Endodermal cell (in vitro differentiated cells): ENCODE data around the gene CDH13. TPM values are rescaled to one million over a fixed set of nuclear protein-coding genes. Genes with fewer than 3 reads are reported as not detected.

ENCODE experiments used
- DNase-seq: peaks from one replicate; pipeline ENCODE4 v3.0.0-alpha.2; 2017
- H3K27ac ChIP-seq: 2 replicates; pipeline ENCODE4 v1.5.1; 2013; ENCODE audit warnings: mild to moderate bottlenecking, low read depth, low read length, moderate library complexity
- H3K27me3 ChIP-seq: 2 replicates; pipeline ENCODE4 v1.6.1; 2013; ENCODE audit warnings: mild to moderate bottlenecking, low read length, moderate library complexity; ENCODE audit not compliant: insufficient read depth, control insufficient read depth, poor library complexity, severe bottlenecking
- H3K36me3 ChIP-seq: 2 replicates; pipeline ENCODE4 v1.7.0; 2013; ENCODE audit warnings: mild to moderate bottlenecking, low read length, moderate library complexity; ENCODE audit not compliant: control insufficient read depth, insufficient read depth
- H3K4me1 ChIP-seq: one replicate; pipeline ENCODE4 v1.7.0; 2013; ENCODE audit warnings: low read length; ENCODE audit not compliant: control insufficient read depth, insufficient read depth
- H3K4me3 ChIP-seq: 2 replicates; pipeline ENCODE4 v1.5.1; 2013; ENCODE audit warnings: mild to moderate bottlenecking, low read length, moderate library complexity
- H3K9ac ChIP-seq: 2 replicates; pipeline ENCODE4 v1.6.1; 2013; ENCODE audit warnings: mild to moderate bottlenecking, low read length, moderate library complexity; ENCODE audit not compliant: poor library complexity, severe bottlenecking; ENCODE audit errors: extremely low read depth
- H3K9me3 ChIP-seq: 2 replicates; pipeline ENCODE4 v1.6.1; 2013; ENCODE audit warnings: mild to moderate bottlenecking, low read length, moderate library complexity; ENCODE audit not compliant: control insufficient read depth
- H3K27ac Mint-ChIP-seq: 2 replicates; pipeline ENCODE4 v1.8.0; 2020; ENCODE audit warnings: mixed read lengths
- H3K27me3 Mint-ChIP-seq: 2 replicates; pipeline ENCODE4 v1.8.0; 2021; ENCODE audit warnings: mild to moderate bottlenecking, mixed read lengths; ENCODE audit not compliant: insufficient read depth
- H3K36me3 Mint-ChIP-seq: 2 replicates; pipeline ENCODE4 v1.8.0; 2020; ENCODE audit warnings: low read depth, mixed read lengths
- H3K4me1 Mint-ChIP-seq: 2 replicates; pipeline ENCODE4 v1.8.0; 2020; ENCODE audit warnings: mixed read lengths
- H3K4me3 Mint-ChIP-seq: 2 replicates; pipeline ENCODE4 v1.8.0; 2020; ENCODE audit warnings: mild to moderate bottlenecking, moderate library complexity, mixed read lengths
- H3K9me3 Mint-ChIP-seq: 2 replicates; pipeline ENCODE4 v1.8.0; 2020; ENCODE audit warnings: mild to moderate bottlenecking, mixed read lengths
- WGBS, 2 experiments: methylation state at CpG; one replicate each; pipeline versions ENCODE4 v1.1.5 to v1.1.7; 2013; ENCODE audit warnings: missing lambda C conversion rate in 2 of 2, mixed read lengths in 1 of 2; ENCODE audit not compliant: insufficient coverage in 1 of 2, insufficient read length in 1 of 2; 5-methylcytosine and 5-hydroxymethylcytosine counted together
- total RNA-seq, 2 donors: library from RNA; stranded (reverse); fragmentation: NEBNext Ultra II Directional in 1 of 2; extraction: Animal tissue kit (Norgen Biotek cat#: 25700) in 1 of 2; gene quantifications; 2 replicates in 1 of 2; 3 replicates in 1 of 2; pipeline ENCODE4 v1.2.1, GENCODE V29; 2021
- TF ChIP-seq, protein P1 (sequence below): fragments of 200-600 bp; sonication (generic); conservative IDR thresholded peaks from 2 replicates; pipeline ENCODE4 v1.5.0; 2021; ENCODE audit warnings: antibody characterized with exemption, mild to moderate bottlenecking

Gene CDH13
- total RNA-seq, 2 donors from 2014 or later = 0.86 to 1.8 TPM

DNA sequence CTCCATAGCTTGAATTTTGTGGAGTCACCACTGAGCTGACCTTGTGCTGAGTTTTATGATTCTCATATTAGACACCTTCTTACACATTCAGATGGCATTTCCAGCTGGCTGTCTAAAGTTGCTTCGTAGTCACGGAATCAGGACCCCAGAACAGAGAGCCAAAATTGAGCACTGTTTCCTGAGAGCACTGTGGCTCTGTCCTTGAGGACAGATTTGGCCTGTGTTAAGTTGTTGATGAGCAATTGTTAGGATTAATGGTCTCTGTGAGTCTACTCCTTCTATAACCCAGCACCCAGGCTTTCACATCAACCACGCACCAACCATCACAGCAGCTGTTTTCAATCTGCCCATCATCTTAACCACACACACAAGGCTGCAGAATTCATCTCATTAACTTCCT lies 903.5 kb downstream of the CDH13 start:
- H3K4me3 Mint-ChIP-seq = no peak overlapping the region
- H3K4me1 ChIP-seq = no peaks in the 10 kb centered on the region
- no peak overlapping the region for H3K27ac ChIP-seq
- no peaks in the 10 kb centered on the region for H3K27me3 ChIP-seq
- no peaks in the 10 kb centered on the region for H3K36me3 Mint-ChIP-seq
- H3K27me3 Mint-ChIP-seq = no peaks in the 10 kb centered on the region
- no peak overlapping the region for H3K9ac ChIP-seq
- TF ChIP-seq, protein P1, sequence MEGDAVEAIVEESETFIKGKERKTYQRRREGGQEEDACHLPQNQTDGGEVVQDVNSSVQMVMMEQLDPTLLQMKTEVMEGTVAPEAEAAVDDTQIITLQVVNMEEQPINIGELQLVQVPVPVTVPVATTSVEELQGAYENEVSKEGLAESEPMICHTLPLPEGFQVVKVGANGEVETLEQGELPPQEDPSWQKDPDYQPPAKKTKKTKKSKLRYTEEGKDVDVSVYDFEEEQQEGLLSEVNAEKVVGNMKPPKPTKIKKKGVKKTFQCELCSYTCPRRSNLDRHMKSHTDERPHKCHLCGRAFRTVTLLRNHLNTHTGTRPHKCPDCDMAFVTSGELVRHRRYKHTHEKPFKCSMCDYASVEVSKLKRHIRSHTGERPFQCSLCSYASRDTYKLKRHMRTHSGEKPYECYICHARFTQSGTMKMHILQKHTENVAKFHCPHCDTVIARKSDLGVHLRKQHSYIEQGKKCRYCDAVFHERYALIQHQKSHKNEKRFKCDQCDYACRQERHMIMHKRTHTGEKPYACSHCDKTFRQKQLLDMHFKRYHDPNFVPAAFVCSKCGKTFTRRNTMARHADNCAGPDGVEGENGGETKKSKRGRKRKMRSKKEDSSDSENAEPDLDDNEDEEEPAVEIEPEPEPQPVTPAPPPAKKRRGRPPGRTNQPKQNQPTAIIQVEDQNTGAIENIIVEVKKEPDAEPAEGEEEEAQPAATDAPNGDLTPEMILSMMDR = no peak
- no peak overlapping the region for H3K4me3 ChIP-seq
- WGBS, 2 experiments = 88% methylated on average over 3 of the region's 3 CpGs; no CpG with 5 or more reads in 1 of the 2 experiments
- H3K9me3 Mint-ChIP-seq = peaks cover 3% of the 10 kb centered on the region
- no peaks in the 10 kb centered on the region for H3K4me1 Mint-ChIP-seq
- no peak overlapping the region for H3K27ac Mint-ChIP-seq
- no peaks in the 10 kb centered on the region for H3K9me3 ChIP-seq
- DNase-seq = no peak
- no peaks in the 10 kb centered on the region for H3K36me3 ChIP-seq

GRCh38 chr16:83532634-83533033 lies 905.9 kb downstream of the CDH13 start:
- TF ChIP-seq, protein P1 = no peak
- no peaks in the 10 kb centered on the region for H3K4me1 ChIP-seq
- Mint-ChIP-seq H3K27ac (no peak overlapping the region), H3K27me3 (peaks cover 2% of the 10 kb centered on the region), H3K4me1 (no peaks in the 10 kb centered on the region), H3K4me3 (no peak overlapping the region), H3K9me3 (peaks cover 3% of the 10 kb centered on the region), H3K36me3 (no peaks in the 10 kb centered on the region)
- H3K27ac ChIP-seq = no peak overlapping the region
- no peak for DNase-seq
- no peaks in the 10 kb centered on the region for H3K36me3 ChIP-seq
- H3K9me3 ChIP-seq = no peaks in the 10 kb centered on the region
- no peaks in the 10 kb centered on the region for H3K27me3 ChIP-seq
- WGBS, 2 experiments = 89 to 94% methylated on average over 11 to 12 of the region's 12 CpGs
- H3K4me3 ChIP-seq = no peak overlapping the region
- no peak overlapping the region for H3K9ac ChIP-seq

DNA sequence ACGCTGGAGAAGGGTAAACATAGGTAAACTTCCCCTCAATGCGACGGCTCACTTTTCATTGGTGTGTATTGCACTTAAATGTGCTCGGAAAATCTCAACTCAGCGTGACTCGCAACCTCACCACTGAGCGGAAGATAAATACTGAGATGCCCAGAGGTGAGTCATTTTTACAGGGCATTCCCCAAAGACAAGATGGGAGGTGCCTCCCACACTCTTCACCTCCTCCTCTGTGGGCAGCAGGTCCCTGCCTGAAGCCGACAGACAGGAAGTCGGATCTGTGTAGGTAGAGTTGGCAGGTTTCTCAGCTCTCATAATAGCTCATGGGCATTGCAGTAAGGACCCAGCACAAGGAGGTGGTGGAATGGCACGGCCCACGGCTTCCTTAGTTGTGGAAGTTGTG lies 906.4 kb downstream of the CDH13 start:
- Histone ChIP-seq H3K9me3 (no peaks in the 10 kb centered on the region), H3K27me3 (no peaks in the 10 kb centered on the region), H3K27ac (no peak overlapping the region), H3K36me3 (no peaks in the 10 kb centered on the region), H3K9ac (no peak overlapping the region), H3K4me1 (no peaks in the 10 kb centered on the region), H3K4me3 (no peak overlapping the region)
- WGBS, 2 experiments = 91 to 92% methylated on average over 7 to 9 of the region's 11 CpGs
- DNase-seq = no peak
- H3K27ac Mint-ChIP-seq = no peak overlapping the region
- H3K4me3 Mint-ChIP-seq = no peak overlapping the region
- H3K4me1 Mint-ChIP-seq = no peaks in the 10 kb centered on the region
- H3K9me3 Mint-ChIP-seq = peaks cover 3% of the 10 kb centered on the region
- no peaks in the 10 kb centered on the region for H3K36me3 Mint-ChIP-seq
- peaks cover 2% of the 10 kb centered on the region for H3K27me3 Mint-ChIP-seq
- TF ChIP-seq, protein P1 = no peak
